Ovary (tissue), 9 donors: ENCODE results near the gene VWA1. TPM values are rescaled to one million over a fixed set of nuclear protein-coding genes. Genes with fewer than 3 reads are reported as not detected.

Source experiments
- DNase-seq, 5 donors: peaks; one replicate each; pipeline ENCODE4 v3.0.0-alpha.2; 2019 to 2020
- H3K27ac ChIP-seq, 2 donors: fragments of 200-600 bp; one replicate each; pipeline versions ENCODE4 v1.5.1 to v1.8.0; 2019 to 2022
- H3K27me3 ChIP-seq: fragments of 200-600 bp; one replicate; pipeline ENCODE4 v1.8.0; 2022
- H3K36me3 ChIP-seq: fragments of 200-600 bp; sonication (generic); one replicate; pipeline ENCODE4 v1.5.1; 2019
- H3K4me1 ChIP-seq: one replicate; pipeline ENCODE4 v1.8.1; 2013; ENCODE audit warnings: mild to moderate bottlenecking, moderate library complexity; ENCODE audit not compliant: insufficient read depth
- H3K4me3 ChIP-seq: fragments of 200-600 bp; sonication (generic); one replicate; pipeline ENCODE4 v1.5.1; 2017
- H3K9me3 ChIP-seq, 2 donors: fragments of 200-600 bp in 1 of 2; sonication (generic) in 1 of 2; one replicate each; pipeline versions ENCODE4 v1.5.1 to v1.8.1; 2013 to 2019; ENCODE audit warnings: mild to moderate bottlenecking in 1 of 2, moderate library complexity in 1 of 2
- CTCF ChIP-seq, 3 donors: fragments of 450-650 bp in 2 of 3; fragments of 200-600 bp in 1 of 3; IDR thresholded peaks; one replicate each; pipeline versions ENCODE4 v1.5.1 to v1.8.0; 2016 to 2022; ENCODE audit warnings: antibody characterized with exemption in 3 of 3, mild to moderate bottlenecking in 1 of 3
- EP300 ChIP-seq: sonication (generic); formaldehyde crosslinking; IDR thresholded peaks from one replicate; pipeline ENCODE4 v1.6.1; 2017; ENCODE audit warnings: antibody characterized with exemption
- POLR2A ChIP-seq: fragments of 450-650 bp; IDR thresholded peaks from one replicate; pipeline ENCODE4 v1.6.1; 2017; ENCODE audit warnings: antibody characterized with exemption, mild to moderate bottlenecking, moderate library complexity
- WGBS, 3 donors: extraction: QIAGEN DNeasy Blood & Tissue Kit in 1 of 3; methylation state at CpG; one replicate each; pipeline versions ENCODE4 v1.1.5 to v1.1.7; 2013 to 2017; 5-methylcytosine and 5-hydroxymethylcytosine counted together
- intact Hi-C, 4 donors: fragments of 100-400 bp; cut with DNase I; formaldehyde crosslinking; loops; one replicate each; pipeline versions ENCODE4 v1.11.0 to v1.15.1; 2022 to 2023
- polyA plus RNA-seq, 2 donors: library from polyadenylated mRNA; stranded (reverse); fragments of 200-250 nt in 1 of 2; fragments of 350-450 nt in 1 of 2; fragmentation: Illumina TruSeq in 1 of 2; extraction: RNeasy Lipid Tissue Mini Kit (QIAGEN cat#74804) in 1 of 2; gene quantifications; one replicate each; pipeline ENCODE4 v1.2.3, GENCODE V29; 2013 to 2014
- total RNA-seq, 7 donors: library from RNA; depleted of rRNA in 2 of 7; stranded (reverse); fragments of >200 nt in 2 of 7; fragmentation: NEBNext Ultra II Directional in 3 of 7; extraction: Animal tissue kit (Norgen Biotek cat#: 25700) in 3 of 7; gene quantifications; one replicate each; pipeline versions ENCODE4 v1.1.0 to v1.2.4, GENCODE V29; 2016 to 2023
- donor health status: DM: no; HTN: no; CAD: no; lungs with moderate emphysema.
- donor health status: DM: no; HTN: no; CAD: no.
- donor health status: Bipolar disorder and iron deficiency.
- donor health status: DM: yes; HTN: yes; CAD: no.
- donor health status: DM: no; HTN: no; CAD: no.
- donor health status: DM: yes; HTN: yes; CAD: no.

VWA1 gene
- total and polyA plus RNA-seq, 9 donors: 0.20 to 73.5 (median 37.0) TPM

DNA sequence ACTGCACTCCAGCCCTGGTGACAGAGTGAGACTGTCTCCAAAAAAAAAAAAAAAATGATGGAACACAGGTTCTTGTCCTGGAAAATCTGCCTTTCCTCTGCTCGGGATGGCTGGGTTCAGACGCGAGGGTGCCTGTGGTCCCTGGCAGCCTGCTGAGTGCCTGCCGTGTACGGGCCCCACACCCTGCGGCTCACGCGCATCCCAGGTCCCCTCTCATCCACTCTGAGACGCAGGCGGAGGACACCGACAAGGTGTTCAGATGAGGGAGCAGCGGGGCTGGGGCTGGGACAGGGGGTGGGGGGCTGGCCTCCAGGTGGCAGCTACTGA is 10.1 kb upstream of the VWA1 start:
- Histone ChIP-seq H3K4me1 (peaks cover 9% of the 10 kb centered on the region), H3K9me3 (no peaks in the 10 kb centered on the region), H3K4me3 (no peak overlapping the region), H3K27ac (no peak overlapping the region), H3K27me3 (no peaks in the 10 kb centered on the region), H3K36me3 (no peaks in the 10 kb centered on the region)
- intact Hi-C loops: no loop called here
- WGBS, 3 donors: 74 to 79% (median 75%) methylated on average over 12 of the region's 12 CpGs
- no peak for TF ChIP-seq POLR2A
- TF ChIP-seq EP300: no peak
- no peak for TF ChIP-seq CTCF (IDR thresholded peaks at IDR 0.05)
- no peak for DNase-seq

DNA sequence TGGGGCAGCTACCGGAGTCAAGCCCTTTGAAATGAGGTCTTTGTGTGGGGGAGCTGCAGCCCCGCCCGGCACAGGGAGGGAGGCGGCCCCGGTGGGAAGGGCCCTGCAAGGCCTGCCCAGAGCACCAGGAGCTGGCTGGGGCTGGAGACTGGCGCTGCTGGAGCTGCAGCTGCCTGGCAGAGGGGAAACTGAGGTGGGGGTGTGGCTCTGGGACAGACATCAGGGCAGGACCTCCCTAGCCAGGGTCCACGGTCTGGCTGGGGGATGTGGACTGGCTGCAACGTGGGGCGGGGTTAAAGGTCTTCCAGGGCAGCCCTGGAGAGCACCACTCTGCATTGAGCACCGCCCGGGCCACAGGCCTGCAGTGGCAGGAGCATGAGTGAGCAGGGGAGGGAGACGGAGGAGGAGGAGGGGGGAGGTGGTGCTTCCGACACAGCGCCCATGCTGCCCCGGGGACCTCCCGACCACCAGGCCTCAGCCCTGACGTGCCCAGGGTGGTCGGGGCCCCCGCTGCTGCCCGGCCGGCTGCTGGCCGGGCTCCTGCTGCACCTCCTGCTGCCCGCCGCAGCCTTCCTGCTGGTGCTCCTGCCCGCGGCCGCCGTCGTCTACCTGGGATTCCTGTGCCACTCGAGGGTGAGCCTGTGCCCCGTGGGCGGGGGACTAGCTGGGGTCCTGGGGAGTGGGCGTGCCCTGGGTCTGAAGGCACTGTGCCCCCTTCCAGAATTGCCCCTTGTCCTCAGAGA is 9.6 kb upstream of the VWA1 start:
- Histone ChIP-seq H3K27me3 (no peaks in the 10 kb centered on the region), H3K27ac (no peak overlapping the region), H3K4me1 (peaks cover 10% of the 10 kb centered on the region), H3K36me3 (no peaks in the 10 kb centered on the region), H3K9me3 (no peaks in the 10 kb centered on the region), H3K4me3 (no peak overlapping the region)
- intact Hi-C loops: no loop called here
- peak in 1 of 5 donors; percentile 32 for DNase-seq
- TF ChIP-seq EP300: no peak
- TF ChIP-seq CTCF (IDR thresholded peaks at IDR 0.05): no peak
- TF ChIP-seq POLR2A: no peak
- 62 to 70% (median 69%) methylated on average over 30 to 33 of the region's 33 CpGs for WGBS, 3 donors

DNA sequence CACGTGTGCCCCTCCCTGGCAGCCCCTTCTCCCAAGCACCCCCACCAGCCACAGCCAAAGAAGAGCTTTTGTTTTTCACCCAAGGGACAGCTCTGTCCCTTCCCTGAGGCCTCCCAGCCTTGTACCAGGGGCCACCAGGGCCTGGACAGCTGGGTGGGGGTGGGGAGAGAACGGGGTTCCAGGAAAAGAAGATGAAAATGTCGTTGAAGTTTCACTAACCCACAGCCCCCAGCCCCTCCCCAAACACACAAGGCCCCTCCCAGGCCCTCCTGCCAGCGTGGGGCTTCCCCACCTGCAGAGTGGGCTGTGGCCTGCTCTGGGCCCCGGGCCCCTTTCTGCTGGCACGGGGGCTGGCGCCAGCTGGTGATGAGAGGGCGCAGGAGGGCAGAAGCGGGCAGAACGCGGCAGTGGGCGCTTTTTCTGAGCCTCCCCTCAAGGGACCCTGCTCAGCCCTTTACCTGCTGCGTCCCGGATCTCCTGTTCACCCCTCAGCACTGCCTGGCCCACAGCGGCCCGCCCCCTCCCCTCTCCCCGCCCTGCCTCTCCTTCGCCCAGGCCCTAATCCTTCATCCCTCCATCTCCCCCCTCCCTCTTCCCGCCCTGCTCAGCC is 8.9 kb upstream of the VWA1 start:
- Histone ChIP-seq H3K9me3 (no peaks in the 10 kb centered on the region), H3K4me1 (peaks cover 15% of the 10 kb centered on the region), H3K4me3 (no peak overlapping the region), H3K27me3 (no peaks in the 10 kb centered on the region), H3K36me3 (no peaks in the 10 kb centered on the region), H3K27ac (no peak overlapping the region)
- DNase-seq: no peak
- TF ChIP-seq CTCF (IDR thresholded peaks at IDR 0.05) (no peak), POLR2A (no peak), EP300 (no peak)
- 55 to 70% (median 57%) methylated on average over 19 of the region's 19 CpGs for WGBS, 3 donors
- intact Hi-C loops: no loop called here

DNA sequence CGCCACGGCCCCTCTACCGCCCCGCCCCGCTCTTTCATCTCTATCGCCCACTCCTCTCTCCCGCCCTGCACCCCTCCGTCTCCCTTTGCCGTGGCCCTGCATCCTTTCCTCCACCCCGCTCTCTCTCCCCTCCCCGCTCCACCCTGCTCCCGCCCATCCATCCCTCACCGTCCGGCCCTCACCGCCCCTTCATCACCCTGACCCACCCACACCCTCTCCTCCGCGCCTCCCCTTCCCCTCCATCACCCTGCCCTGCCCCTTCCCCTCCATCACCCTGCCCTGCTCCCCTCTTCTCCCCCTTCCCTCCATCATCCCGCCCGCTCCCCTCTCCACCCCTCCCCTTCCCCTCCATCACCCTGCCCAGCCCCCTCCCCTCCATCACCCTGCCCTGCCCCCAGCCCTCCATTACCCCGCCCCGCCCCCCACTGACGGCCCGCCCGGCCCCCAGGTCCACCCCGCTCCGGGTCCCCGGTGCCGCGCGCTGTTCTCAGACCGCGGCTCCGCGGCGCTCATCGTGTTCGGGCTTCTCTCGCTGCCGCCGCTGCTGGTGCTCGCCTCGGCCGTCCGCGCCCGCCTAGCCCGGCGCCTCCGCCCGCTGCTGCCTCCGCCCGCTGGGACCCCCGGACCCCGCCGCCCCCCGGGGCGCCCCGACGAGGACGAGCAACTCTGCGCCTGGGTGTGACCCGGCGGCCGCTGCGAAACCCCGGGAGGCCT is 8.2 kb upstream of the VWA1 start:
- peak overlapping the region; percentile 34 for H3K4me3 ChIP-seq
- no peaks in the 10 kb centered on the region for H3K36me3 ChIP-seq
- no peaks in the 10 kb centered on the region for H3K27me3 ChIP-seq
- intact Hi-C loops: no loop called here
- no peaks in the 10 kb centered on the region for H3K9me3 ChIP-seq
- TF ChIP-seq POLR2A (no peak), CTCF (IDR thresholded peaks at IDR 0.05) (no peak), EP300 (no peak)
- DNase-seq: peak in 4 of 5 donors; percentile 20 to 63 (median 55)
- H3K4me1 ChIP-seq: peaks cover 20% of the 10 kb centered on the region
- H3K27ac ChIP-seq: peak overlapping the region in 1 of 2 donors; percentile 64
- WGBS, 3 donors: 14 to 45% (median 27%) methylated on average over 21 to 66 of the region's 66 CpGs
